Measurements from ENCODE around the gene CLASP1. TPM values are rescaled to one million over a fixed set of nuclear protein-coding genes. Genes with fewer than 3 reads are reported as not detected.

The CLASP1 gene
- total and polyA plus RNA-seq, 2 of the 8 experiments (the other 6 are each of a cell fraction or from before 2014, with no cell fraction given) = 7.3 to 53.9 TPM

GRCh38 chr2:121409966-121410365 is 239.3 kb downstream of the CLASP1 start (continued):
- TF ChIP-seq USF2 (IDR thresholded peaks at IDR 0.05; ENCODE audit: low read length) (no peak), MAX (IDR thresholded peaks at IDR 0.05) (no peak), SP2 (IDR thresholded peaks at IDR 0.05; ENCODE audit: low read length) (no peak), YY1 (IDR thresholded peaks at IDR 0.05; ENCODE audit: low read depth, low read length) (no peak), ATF2 (IDR thresholded peaks at IDR 0.05; ENCODE audit: low read length) (no peak), NRF1 (IDR thresholded peaks at IDR 0.05; ENCODE audit: low read depth, low read length) (no peak)

Measured in H1 (cell line).